ENCODE results near the gene LARGE1.

Gene LARGE1

GRCh38 chr22:33806191-33806590 lies 114.1 kb downstream of the LARGE1 start:
- Histone ChIP-seq H3K18ac (ENCODE audit: low read length) (no peak overlapping the region), H3K14ac (ENCODE audit: low read length) (no peak overlapping the region), H3K27me3 (ENCODE audit: control insufficient read depth in 3 of 3, insufficient read depth in 3 of 3, low read depth in 1 of 3, low read length in 3 of 3) (no peaks in the 10 kb centered on the region), H2AK5ac (ENCODE audit: low read depth, low read length) (no peak overlapping the region), H2BK15ac (ENCODE audit: low read length) (no peak overlapping the region), H3K23ac (ENCODE audit: low read depth, low read length, poor library complexity) (no peak overlapping the region), H2AFZ (ENCODE audit: low read length) (no peak overlapping the region), H4K91ac (ENCODE audit: low read depth, low read length, poor library complexity) (no peak overlapping the region), H3K36me3 (replicated peaks in 1 of 2; ENCODE audit: control insufficient read depth in 2 of 2, insufficient read depth in 2 of 2, low read length in 2 of 2) (no peaks in the 10 kb centered on the region), H2BK5ac (ENCODE audit: low read length) (no peak overlapping the region), H3K9me3 (replicated peaks in 1 of 2; ENCODE audit: control insufficient read depth in 2 of 2, insufficient read depth in 1 of 2, low read depth in 1 of 2, low read length in 2 of 2) (no peaks in the 10 kb centered on the region), H3K9ac (ENCODE audit: low read depth, low read length, poor library complexity) (no peak overlapping the region), H3K4me2 (ENCODE audit: insufficient read depth, low read length, poor library complexity, severe bottlenecking) (no peak overlapping the region), H2BK12ac (ENCODE audit: low read length) (no peak overlapping the region), H3K27ac (replicated peaks; ENCODE audit: low read length) (no peak overlapping the region), H2BK120ac (ENCODE audit: low read depth, low read length) (no peak overlapping the region), H3K4ac (ENCODE audit: low read length) (no peak overlapping the region), H3K4me1 (ENCODE audit: control insufficient read depth in 2 of 2, insufficient read depth in 1 of 2, low read depth in 1 of 2, low read length in 2 of 2) (no peaks in the 10 kb centered on the region), H3K4me3 (ENCODE audit: low read length in 2 of 2) (no peak overlapping the region), H3K79me1 (ENCODE audit: low read depth, low read length) (peaks cover 4% of the 10 kb centered on the region), H4K8ac (ENCODE audit: low read depth, low read length) (no peak overlapping the region)
- WGBS, 2 donors (ENCODE audit: extremely low coverage in 2 of 2, insufficient read length in 2 of 2, insufficient replicate concordance in 1 of 2) = no CpG with 5 or more reads among the region's 3 CpGs
- DNase-seq (ENCODE audit: low spot score) = no peak

GRCh38 chr22:33803371-33804282 lies 116.6 kb downstream of the LARGE1 start:
- Histone ChIP-seq H2BK120ac (ENCODE audit: low read depth, low read length) (no peak overlapping the region), H3K14ac (ENCODE audit: low read length) (no peak overlapping the region), H3K9me3 (replicated peaks in 1 of 2; ENCODE audit: control insufficient read depth in 2 of 2, insufficient read depth in 1 of 2, low read depth in 1 of 2, low read length in 2 of 2) (peaks cover 0 to 5% of the 10 kb centered on the region in 2 donors), H2BK15ac (ENCODE audit: low read length) (no peak overlapping the region), H2BK12ac (ENCODE audit: low read length) (no peak overlapping the region), H3K18ac (ENCODE audit: low read length) (no peak overlapping the region), H3K4me3 (ENCODE audit: low read length in 2 of 2) (no peak overlapping the region), H3K23ac (ENCODE audit: low read depth, low read length, poor library complexity) (no peak overlapping the region), H3K9ac (ENCODE audit: low read depth, low read length, poor library complexity) (no peak overlapping the region), H3K4me1 (ENCODE audit: control insufficient read depth in 2 of 2, insufficient read depth in 1 of 2, low read depth in 1 of 2, low read length in 2 of 2) (no peaks in the 10 kb centered on the region), H3K4me2 (ENCODE audit: insufficient read depth, low read length, poor library complexity, severe bottlenecking) (no peak overlapping the region), H3K27ac (replicated peaks; ENCODE audit: low read length) (no peak overlapping the region), H2BK5ac (ENCODE audit: low read length) (no peak overlapping the region), H2AK5ac (ENCODE audit: low read depth, low read length) (no peak overlapping the region), H4K8ac (ENCODE audit: low read depth, low read length) (no peak overlapping the region), H3K27me3 (ENCODE audit: control insufficient read depth in 3 of 3, insufficient read depth in 3 of 3, low read depth in 1 of 3, low read length in 3 of 3) (no peaks in the 10 kb centered on the region), H4K91ac (ENCODE audit: low read depth, low read length, poor library complexity) (no peak overlapping the region), H3K36me3 (replicated peaks in 1 of 2; ENCODE audit: control insufficient read depth in 2 of 2, insufficient read depth in 2 of 2, low read length in 2 of 2) (no peaks in the 10 kb centered on the region), H3K79me1 (ENCODE audit: low read depth, low read length) (peaks cover 4% of the 10 kb centered on the region), H2AFZ (ENCODE audit: low read length) (no peak overlapping the region), H3K4ac (ENCODE audit: low read length) (no peak overlapping the region)
- WGBS, 2 donors (ENCODE audit: extremely low coverage in 2 of 2, insufficient read length in 2 of 2, insufficient replicate concordance in 1 of 2) = no CpG with 5 or more reads among the region's 7 CpGs
- DNase-seq (ENCODE audit: low spot score) = no peak

GRCh38 chr22:33798401-33798800 lies 121.9 kb downstream of the LARGE1 start:
- Histone ChIP-seq H2BK120ac (ENCODE audit: low read depth, low read length) (no peak overlapping the region), H3K14ac (ENCODE audit: low read length) (no peak overlapping the region)
- no CpG with 5 or more reads among the region's 6 CpGs for WGBS, 2 donors (ENCODE audit: extremely low coverage in 2 of 2, insufficient read length in 2 of 2, insufficient replicate concordance in 1 of 2)

GRCh38 chr22:33796494-33796893 lies 123.8 kb downstream of the LARGE1 start:
- no CpG with 5 or more reads among the region's 5 CpGs for WGBS, 2 donors (ENCODE audit: extremely low coverage in 2 of 2, insufficient read length in 2 of 2, insufficient replicate concordance in 1 of 2)
- Histone ChIP-seq H3K4me1 (ENCODE audit: control insufficient read depth in 2 of 2, insufficient read depth in 1 of 2, low read depth in 1 of 2, low read length in 2 of 2) (no peaks in the 10 kb centered on the region), H3K9ac (ENCODE audit: low read depth, low read length, poor library complexity) (no peak overlapping the region), H3K27me3 (ENCODE audit: control insufficient read depth in 3 of 3, insufficient read depth in 3 of 3, low read depth in 1 of 3, low read length in 3 of 3) (no peaks in the 10 kb centered on the region), H2BK5ac (ENCODE audit: low read length) (no peak overlapping the region), H3K9me3 (replicated peaks in 1 of 2; ENCODE audit: control insufficient read depth in 2 of 2, insufficient read depth in 1 of 2, low read depth in 1 of 2, low read length in 2 of 2) (peaks cover 0 to 13% of the 10 kb centered on the region in 2 donors), H2AFZ (ENCODE audit: low read length) (no peak overlapping the region), H3K23ac (ENCODE audit: low read depth, low read length, poor library complexity) (no peak overlapping the region), H3K36me3 (replicated peaks in 1 of 2; ENCODE audit: control insufficient read depth in 2 of 2, insufficient read depth in 2 of 2, low read length in 2 of 2) (no peaks in the 10 kb centered on the region), H2BK120ac (ENCODE audit: low read depth, low read length) (no peak overlapping the region), H3K79me1 (ENCODE audit: low read depth, low read length) (peaks cover 3% of the 10 kb centered on the region), H4K8ac (ENCODE audit: low read depth, low read length) (no peak overlapping the region), H3K27ac (replicated peaks; ENCODE audit: low read length) (no peak overlapping the region), H3K18ac (ENCODE audit: low read length) (no peak overlapping the region), H3K4me3 (ENCODE audit: low read length in 2 of 2) (no peak overlapping the region), H3K4me2 (ENCODE audit: insufficient read depth, low read length, poor library complexity, severe bottlenecking) (no peak overlapping the region), H2BK15ac (ENCODE audit: low read length) (no peak overlapping the region), H4K91ac (ENCODE audit: low read depth, low read length, poor library complexity) (no peak overlapping the region), H2AK5ac (ENCODE audit: low read depth, low read length) (no peak overlapping the region), H3K14ac (ENCODE audit: low read length) (no peak overlapping the region), H2BK12ac (ENCODE audit: low read length) (no peak overlapping the region), H3K4ac (ENCODE audit: low read length) (no peak overlapping the region)
- DNase-seq (ENCODE audit: low spot score) = no peak

More at GRCh38 chr22:33798401-33798800, 121.9 kb downstream of the LARGE1 start:
- Histone ChIP-seq H3K4ac (ENCODE audit: low read length) (no peak overlapping the region), H2BK12ac (ENCODE audit: low read length) (no peak overlapping the region), H4K8ac (ENCODE audit: low read depth, low read length) (no peak overlapping the region), H3K4me1 (ENCODE audit: control insufficient read depth in 2 of 2, insufficient read depth in 1 of 2, low read depth in 1 of 2, low read length in 2 of 2) (no peaks in the 10 kb centered on the region), H3K36me3 (replicated peaks in 1 of 2; ENCODE audit: control insufficient read depth in 2 of 2, insufficient read depth in 2 of 2, low read length in 2 of 2) (no peaks in the 10 kb centered on the region), H2AFZ (ENCODE audit: low read length) (no peak overlapping the region), H3K9ac (ENCODE audit: low read depth, low read length, poor library complexity) (no peak overlapping the region), H3K79me1 (ENCODE audit: low read depth, low read length) (peaks cover 5% of the 10 kb centered on the region), H2AK5ac (ENCODE audit: low read depth, low read length) (no peak overlapping the region), H3K18ac (ENCODE audit: low read length) (no peak overlapping the region), H3K27ac (replicated peaks; ENCODE audit: low read length) (no peak overlapping the region), H2BK5ac (ENCODE audit: low read length) (no peak overlapping the region), H3K4me2 (ENCODE audit: insufficient read depth, low read length, poor library complexity, severe bottlenecking) (no peak overlapping the region), H4K91ac (ENCODE audit: low read depth, low read length, poor library complexity) (no peak overlapping the region), H3K4me3 (ENCODE audit: low read length in 2 of 2) (no peak overlapping the region), H3K23ac (ENCODE audit: low read depth, low read length, poor library complexity) (no peak overlapping the region), H3K9me3 (replicated peaks in 1 of 2; ENCODE audit: control insufficient read depth in 2 of 2, insufficient read depth in 1 of 2, low read depth in 1 of 2, low read length in 2 of 2) (peaks cover 0 to 5% of the 10 kb centered on the region in 2 donors), H3K27me3 (ENCODE audit: control insufficient read depth in 3 of 3, insufficient read depth in 3 of 3, low read depth in 1 of 3, low read length in 3 of 3) (no peaks in the 10 kb centered on the region), H2BK15ac (ENCODE audit: low read length) (no peak overlapping the region)
- DNase-seq (ENCODE audit: low spot score) = no peak
